Naive thymus-derived CD4-positive, alpha-beta T cell (primary cell): ENCODE measurements around the gene RXRG. TPM values are rescaled to one million over a fixed set of nuclear protein-coding genes. Genes with fewer than 3 reads are reported as not detected.

ENCODE experiments used
- ATAC-seq: fragments of 150-1000 bp; cut with Tn5 transposase; 2 replicates; pipeline ENCODE4 v1.10.0; 2021; ENCODE audit warnings: mild to moderate bottlenecking, moderate library complexity
- CTCF ChIA-PET: fragments of 350-600 bp; sonication (Branson Sonifier 250); formaldehyde crosslinking; loops from one replicate; lab custom pipeline; 2021; ENCODE audit warnings: antibody characterized with exemption; lab: Charles Lee
- POLR2A ChIA-PET: fragments of 350-600 bp; sonication (Branson Sonifier 250); formaldehyde crosslinking; loops from one replicate; lab custom pipeline; 2021; ENCODE audit warnings: antibody characterized with exemption, inconsistent platforms; lab: Charles Lee
- DNase-seq, 9 donors: peaks; one replicate each; pipeline versions ENCODE4 v3.0.0 to v3.0.0-alpha.2; 2020 to 2022; ENCODE audit warnings: mixed read lengths in 1 of 9
- H3K27ac ChIP-seq: one replicate; pipeline ENCODE4 v1.7.0; 2013; ENCODE audit warnings: mild to moderate bottlenecking, low read depth, low read length, moderate library complexity
- H3K27me3 ChIP-seq, 2 donors: one replicate each; pipeline ENCODE4 v1.7.0; 2013; ENCODE audit warnings: low read length in 2 of 2, mild to moderate bottlenecking in 2 of 2, moderate library complexity in 2 of 2; ENCODE audit not compliant: control insufficient read depth in 2 of 2, insufficient read depth in 2 of 2
- H3K36me3 ChIP-seq, 3 experiments: 1 replicate in 2 of 3; 2 replicates in 1 of 3; pipeline ENCODE4 v1.7.0; 2013; ENCODE audit warnings: low read length in 3 of 3, mild to moderate bottlenecking in 3 of 3, moderate library complexity in 1 of 3; ENCODE audit not compliant: insufficient read depth in 3 of 3, control insufficient read depth in 2 of 3
- H3K4me1 ChIP-seq, 2 donors: one replicate each; pipeline ENCODE4 v1.7.0; 2013; ENCODE audit warnings: low read length in 2 of 2, mild to moderate bottlenecking in 2 of 2, moderate library complexity in 1 of 2; ENCODE audit not compliant: control insufficient read depth in 2 of 2, insufficient read depth in 2 of 2
- H3K4me3 ChIP-seq: 2 replicates; pipeline ENCODE4 v1.7.0; 2013; ENCODE audit warnings: mild to moderate bottlenecking, low read length
- H3K9me3 ChIP-seq, 3 experiments: 1 replicate in 2 of 3; 2 replicates in 1 of 3; pipeline ENCODE4 v1.7.0; 2013; ENCODE audit warnings: low read length in 3 of 3; ENCODE audit not compliant: control insufficient read depth in 2 of 3
- H3K27ac Mint-ChIP-seq, 9 donors: one replicate each; pipeline ENCODE4 v1.8.0; 2020 to 2022; ENCODE audit warnings: mixed read lengths in 9 of 9, mild to moderate bottlenecking in 8 of 9, moderate library complexity in 5 of 9, inconsistent platforms in 2 of 9
- H3K27me3 Mint-ChIP-seq, 5 donors: one replicate each; pipeline ENCODE4 v1.8.0; 2021 to 2022; ENCODE audit warnings: mixed read lengths in 5 of 5, mild to moderate bottlenecking in 1 of 5
- H3K36me3 Mint-ChIP-seq, 5 donors: one replicate each; pipeline ENCODE4 v1.8.0; 2020 to 2022; ENCODE audit warnings: mixed read lengths in 5 of 5, mild to moderate bottlenecking in 3 of 5, inconsistent platforms in 1 of 5
- H3K4me1 Mint-ChIP-seq, 7 donors: one replicate each; pipeline ENCODE4 v1.8.0; 2020 to 2022; ENCODE audit warnings: mixed read lengths in 7 of 7, mild to moderate bottlenecking in 3 of 7, inconsistent platforms in 1 of 7
- H3K4me3 Mint-ChIP-seq, 10 donors: one replicate each; pipeline ENCODE4 v1.8.0; 2020 to 2022; ENCODE audit warnings: mild to moderate bottlenecking in 10 of 10, mixed read lengths in 10 of 10, moderate library complexity in 6 of 10, inconsistent platforms in 2 of 10
- H3K9me3 Mint-ChIP-seq, 11 donors: one replicate each; pipeline ENCODE4 v1.8.0; 2020 to 2022; ENCODE audit warnings: mixed read lengths in 11 of 11, mild to moderate bottlenecking in 4 of 11, inconsistent platforms in 1 of 11, moderate library complexity in 1 of 11
- intact Hi-C, 2 donors: fragments of 100-400 bp; cut with micrococcal nuclease; formaldehyde crosslinking; loops; one replicate each; pipeline ENCODE4 v1.15.1; 2023
- polyA plus RNA-seq, 2 donors: library from polyadenylated mRNA; unstranded; fragments of 300-500 nt; fragmentation: Illumina TruSeq; gene quantifications; one replicate each; pipeline ENCODE4 v1.2.3, GENCODE V29; 2021
- total RNA-seq, 6 experiments: library from RNA in 5 of 6; stranded (reverse) in 5 of 6; gene quantifications; 1 replicate in 5 of 6; 2 replicates in 1 of 6; pipeline ENCODE4 v1.2.3 and lab custom pipeline; 2021 to 2026

RXRG gene
- total and polyA plus RNA-seq, 7 experiments from 2014 or later = not detected

DNA sequence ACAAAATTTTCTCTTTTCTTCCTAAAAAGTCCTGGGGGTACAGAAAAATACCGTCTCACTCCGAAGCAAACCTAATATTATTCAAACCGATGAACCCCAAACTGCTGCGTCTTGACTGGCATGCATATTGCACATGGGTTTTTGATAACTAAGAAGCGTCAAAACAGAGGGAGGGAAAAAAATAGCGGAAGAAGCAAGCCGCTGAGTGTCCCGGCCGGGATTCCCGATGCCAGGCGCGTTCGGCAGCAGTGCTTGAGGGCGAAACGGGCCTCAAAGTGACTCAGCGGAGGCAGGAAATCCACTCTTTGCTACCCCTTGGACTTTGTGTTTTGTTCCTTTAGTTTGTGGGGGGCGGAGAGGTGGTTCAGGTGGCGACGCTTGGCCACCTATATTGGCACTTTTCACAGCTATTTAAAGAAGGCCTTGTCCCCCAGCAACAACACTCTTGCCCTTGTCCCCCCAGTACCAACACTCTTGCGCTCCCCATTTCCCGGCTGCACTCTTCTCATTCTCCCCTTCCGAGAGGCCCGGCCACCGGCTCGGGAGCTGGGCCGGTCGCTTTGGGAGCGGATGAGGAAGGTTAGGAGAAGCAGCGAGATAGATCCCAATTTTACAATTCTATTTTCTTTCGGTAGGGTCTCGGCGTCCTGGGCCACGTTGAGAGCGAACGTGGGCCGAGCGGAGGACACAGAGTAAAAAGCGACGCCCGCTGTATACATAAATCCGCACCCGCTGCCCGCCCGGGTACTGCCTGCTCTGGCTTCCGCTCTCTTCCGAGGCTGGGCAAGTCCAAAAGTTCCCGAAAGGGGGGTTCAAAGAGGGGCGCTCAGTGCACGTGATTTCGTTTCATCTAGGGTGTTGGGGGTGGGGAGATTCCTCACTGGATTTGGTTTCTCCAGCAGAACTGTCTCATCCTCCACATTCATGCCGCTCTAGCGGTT is 90.9 kb downstream of the RXRG start:
- POLR2A ChIA-PET = no interaction called here
- H3K4me1 Mint-ChIP-seq = peaks cover 0 to 25% (median 11%) of the 10 kb centered on the region in 7 donors
- intact Hi-C loops = no loop called here

DNA sequence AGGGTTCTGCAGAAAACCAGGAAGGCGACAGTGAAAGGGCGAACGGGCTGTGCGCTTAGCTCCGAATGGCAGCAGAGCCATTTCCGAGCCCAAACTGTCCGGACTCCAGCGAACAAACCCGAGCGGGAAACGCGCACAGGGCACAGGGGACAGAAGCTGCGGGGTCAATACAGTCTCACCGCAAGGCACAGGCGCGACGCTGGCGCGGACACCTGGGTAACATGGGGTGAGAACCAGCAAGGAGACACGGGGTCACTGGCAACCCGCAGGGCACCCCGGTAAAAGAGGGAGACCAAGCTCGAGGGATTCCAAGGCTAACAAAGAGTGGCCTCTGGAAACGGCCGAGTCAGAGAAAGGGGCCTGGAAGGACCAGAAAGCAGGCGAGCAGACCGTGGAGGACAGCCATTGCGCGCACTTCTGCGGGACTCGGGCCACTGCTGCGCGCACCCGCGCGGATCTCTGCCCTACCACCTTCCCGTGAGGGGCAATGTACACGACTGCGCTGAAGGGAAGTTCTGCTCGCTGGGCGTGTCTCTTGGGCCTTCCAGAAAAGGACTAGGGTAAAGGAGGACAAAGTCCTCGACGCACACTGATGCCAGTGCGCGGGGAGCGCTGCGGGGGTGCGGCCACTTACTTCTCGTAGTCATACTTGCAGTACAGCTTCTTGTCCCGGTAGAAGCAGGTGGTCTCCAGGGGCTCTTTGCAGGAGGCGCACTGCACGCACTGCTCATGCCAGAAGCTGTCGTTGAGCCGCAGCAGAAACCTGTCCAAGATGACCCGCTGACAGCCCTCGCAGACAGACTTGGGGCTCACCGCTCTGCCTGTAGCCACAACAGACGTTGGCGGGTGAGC is 92.3 kb downstream of the RXRG start:
- Histone ChIP-seq H3K4me3 (no peak overlapping the region), H3K9me3 (no peaks in the 10 kb centered on the region), H3K27me3 (peaks cover 0 to 1% of the 10 kb centered on the region in 2 donors), H3K4me1 (no peaks in the 10 kb centered on the region), H3K27ac (no peak overlapping the region), H3K36me3 (no peaks in the 10 kb centered on the region)
- Mint-ChIP-seq H3K4me1 (peaks cover 0 to 25% (median 11%) of the 10 kb centered on the region in 7 donors), H3K36me3 (no peaks in the 10 kb centered on the region), H3K4me3 (peak overlapping the region in 1 of 10 donors; percentile 33), H3K27me3 (peaks cover 75 to 90% (median 79%) of the 10 kb centered on the region in 5 donors), H3K9me3 (peaks cover 0 to 2% (median 0%) of the 10 kb centered on the region in 11 donors), H3K27ac (peak overlapping the region in 1 of 9 donors; percentile 70)
- DNase-seq (no peak), ATAC-seq (no peak)
- ChIA-PET POLR2A (no interaction called here), CTCF (no interaction called here)
- intact Hi-C loops = no loop called here

More for the DNA sequence above, 90.9 kb downstream of the RXRG start:
- Histone ChIP-seq H3K27ac (no peak overlapping the region), H3K27me3 (peaks cover 0 to 4% of the 10 kb centered on the region in 2 donors), H3K9me3 (no peaks in the 10 kb centered on the region), H3K4me3 (no peak overlapping the region), H3K36me3 (no peaks in the 10 kb centered on the region), H3K4me1 (no peaks in the 10 kb centered on the region)
- Mint-ChIP-seq H3K27ac (peak overlapping the region in 1 of 9 donors; percentile 62), H3K4me3 (peak overlapping the region in 2 of 10 donors; percentile 4 to 48), H3K27me3 (peaks cover 72 to 91% (median 80%) of the 10 kb centered on the region in 5 donors), H3K9me3 (peaks cover 0 to 2% (median 0%) of the 10 kb centered on the region in 11 donors), H3K36me3 (no peaks in the 10 kb centered on the region)
- ATAC-seq (no peak), DNase-seq (no peak)
- CTCF ChIA-PET = interaction anchor here (1.3 kb wide), 1 partner anchor 13 kb away, joined by 6 read pairs; no protein-coding TSS in a partner anchor

DNA sequence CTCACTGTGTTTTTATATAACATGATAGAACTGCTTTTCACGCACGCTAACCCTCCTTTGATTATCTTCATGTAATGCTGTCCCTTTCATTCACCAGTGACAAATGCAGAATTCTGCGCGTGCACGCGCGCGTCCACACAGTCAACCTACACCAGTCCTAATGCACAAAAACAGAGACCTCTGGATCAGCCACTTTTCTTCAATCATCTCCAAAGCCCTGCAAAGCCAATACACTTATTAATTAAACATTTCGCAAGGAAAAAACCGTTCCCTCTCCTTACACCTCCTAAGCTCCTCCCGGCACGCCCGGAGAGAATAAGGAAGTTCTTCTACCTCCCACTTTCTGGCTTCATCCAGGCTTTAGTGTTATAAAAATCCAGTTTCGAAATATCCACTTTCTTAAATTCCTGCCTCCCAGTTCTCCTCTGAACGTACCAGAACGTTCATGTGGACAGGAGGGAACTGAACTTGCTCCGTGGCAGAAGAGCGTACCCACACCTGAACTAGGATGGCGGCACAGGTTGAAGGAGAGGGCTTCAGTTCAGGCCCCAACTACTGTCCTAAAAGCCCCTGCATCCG is 93.0 kb downstream of the RXRG start:
- ChIA-PET CTCF (no interaction called here), POLR2A (interaction anchor here (0.6 kb wide), 1 partner anchor 14 kb away, joined by 3 read pairs; no protein-coding TSS in a partner anchor)
- Histone ChIP-seq H3K27me3 (no peaks in the 10 kb centered on the region), H3K4me1 (no peaks in the 10 kb centered on the region), H3K9me3 (no peaks in the 10 kb centered on the region), H3K27ac (no peak overlapping the region), H3K36me3 (no peaks in the 10 kb centered on the region), H3K4me3 (no peak overlapping the region)
- Mint-ChIP-seq H3K4me3 (peak overlapping the region in 1 of 10 donors; percentile 33), H3K36me3 (no peaks in the 10 kb centered on the region), H3K9me3 (peaks cover 0 to 2% (median 0%) of the 10 kb centered on the region in 11 donors), H3K27me3 (peaks cover 74 to 89% (median 79%) of the 10 kb centered on the region in 5 donors), H3K4me1 (peaks cover 0 to 25% (median 11%) of the 10 kb centered on the region in 7 donors), H3K27ac (peak overlapping the region in 1 of 9 donors; percentile 19)
- intact Hi-C loops = no loop called here
- ATAC-seq (no peak), DNase-seq (no peak)

Other genes with a start within 250 kb of the RXRG start
- gene LMX1A, start 88.4 kb downstream of the RXRG start, total RNA-seq = not detected
- not detected for gene LMX1A, start 88.4 kb downstream of the RXRG start, polyA plus RNA-seq
- gene LRRC52, start 98.9 kb upstream of the RXRG start, total RNA-seq = not detected
- not detected for gene LRRC52, start 98.9 kb upstream of the RXRG start, polyA plus RNA-seq
- 10 to 100 TPM; 21.4 to 59.4 (median 48.3) TPM for gene MGST3, start 186.1 kb upstream of the RXRG start, total RNA-seq
- gene MGST3, start 186.1 kb upstream of the RXRG start, polyA plus RNA-seq = 100 to 1,000 TPM in 1 of 2 donors, 10 to 100 TPM in 1; 91.2 to 119 TPM